ENCODE measurements around the gene PPFIA4.
"Not testable (repeated sequence)": the region's sequence is repeated elsewhere in the genome, so short reads cannot be mapped to it uniquely, and the experiment has no call there.

The PPFIA4 gene

GRCh38 chr1:203026031-203026665, at the start of gene PPFIA4:
Gene PPFIA4, plus strand, starts transcription at chr1:203026491. Its CDS starts 12,518 bp downstream, at chr1:203039009.
- DNase-seq (ENCODE audit: low read depth in 3 of 3), result peak; percentile 66 to 86 (median 74)

- no peak for DNase-seq (ENCODE audit: low read depth in 3 of 3)
These were observed 49.7 kb upstream of the PPFIA4 start for GRCh38 chr1:202976633-202977032.

GRCh38 chr1:202979459-202979858, 46.8 kb upstream of the PPFIA4 start:
- DNase-seq (ENCODE audit: low read depth in 3 of 3), result no peak

- no peak for DNase-seq (ENCODE audit: low read depth in 3 of 3)
These were observed 44.4 kb upstream of the PPFIA4 start for GRCh38 chr1:202981939-202982338.

GRCh38 chr1:202982715-202983430, 43.4 kb upstream of the PPFIA4 start:
- no peak for DNase-seq (ENCODE audit: low read depth in 3 of 3)

- DNase-seq (ENCODE audit: low read depth in 3 of 3), result not testable (repeated sequence)
These were observed 40.2 kb upstream of the PPFIA4 start for GRCh38 chr1:202986120-202986519.

GRCh38 chr1:202987255-202987654, 39.0 kb upstream of the PPFIA4 start:
- no peak for DNase-seq (ENCODE audit: low read depth in 3 of 3)

GRCh38 chr1:202987922-202988583, 38.2 kb upstream of the PPFIA4 start:
- no peak for DNase-seq (ENCODE audit: low read depth in 3 of 3)

- no peak for DNase-seq (ENCODE audit: low read depth in 3 of 3)
These were observed 36.4 kb upstream of the PPFIA4 start for GRCh38 chr1:202989879-202990278.

GRCh38 chr1:202991112-202991511, 35.2 kb upstream of the PPFIA4 start:
- DNase-seq (ENCODE audit: low read depth in 3 of 3), result no peak

- DNase-seq (ENCODE audit: low read depth in 3 of 3), result no peak
These were observed 31.5 kb upstream of the PPFIA4 start for GRCh38 chr1:202994756-202995155.

GRCh38 chr1:202998836-202999750, 27.2 kb upstream of the PPFIA4 start:
- DNase-seq (ENCODE audit: low read depth in 3 of 3), result peak; percentile 22 to 56 (median 33)

GRCh38 chr1:203000217-203000944, 25.9 kb upstream of the PPFIA4 start:
- no peak for DNase-seq (ENCODE audit: low read depth in 3 of 3)

- no peak for DNase-seq (ENCODE audit: low read depth in 3 of 3)
These were observed 24.3 kb upstream of the PPFIA4 start for GRCh38 chr1:203001986-203002385.

- DNase-seq (ENCODE audit: low read depth in 3 of 3), result no peak
These were observed 23.3 kb upstream of the PPFIA4 start for GRCh38 chr1:203002951-203003350.

- DNase-seq (ENCODE audit: low read depth in 3 of 3), result not testable (repeated sequence)
These were observed 20.7 kb upstream of the PPFIA4 start for GRCh38 chr1:203005395-203006142.

GRCh38 chr1:203006948-203007871, 19.1 kb upstream of the PPFIA4 start, which contains the start of gene TMEM183A:
Gene TMEM183A, plus strand, starts transcription at chr1:203007374. Its CDS starts 92 bp downstream, at chr1:203007466.
- peak; percentile 89 to 95 (median 92) for DNase-seq (ENCODE audit: low read depth in 3 of 3)

GRCh38 chr1:203009185-203009584, 17.1 kb upstream of the PPFIA4 start:
- DNase-seq (ENCODE audit: low read depth in 3 of 3), result no peak

GRCh38 chr1:203011582-203011981, 14.7 kb upstream of the PPFIA4 start:
- DNase-seq (ENCODE audit: low read depth in 3 of 3), result no peak

Measured in stimulated activated CD4-positive, alpha-beta T cell treated with anti-CD3 and anti-CD28 coated beads, TNF-alpha, amount 100 ng/mL, for 24 hours (primary cell).